ENCODE data around the gene CHAD. TPM values are rescaled to one million over a fixed set of nuclear protein-coding genes. Genes with fewer than 3 reads are reported as not detected.

Gene CHAD
- polyA plus RNA-seq, 1 donor: 5.9 TPM

- Histone ChIP-seq H3K27me3 (ENCODE audit: control insufficient read depth, insufficient read depth, low read length) (no peaks in the 10 kb centered on the region), H3K4me3 (ENCODE audit: low read length) (no peak overlapping the region), H3K9me3 (ENCODE audit: control insufficient read depth, low read depth, low read length) (no peaks in the 10 kb centered on the region), H3K36me3 (ENCODE audit: control insufficient read depth, insufficient read depth, low read length) (peaks cover 23% of the 10 kb centered on the region), H3K4me1 (ENCODE audit: control insufficient read depth, insufficient read depth, low read length) (peaks cover 21% of the 10 kb centered on the region), H3K27ac (ENCODE audit: low read length) (peak overlapping the region; percentile 71)
- no CpG with 5 or more reads among the region's 3 CpGs for WGBS (ENCODE audit: insufficient coverage, low lambda C conversion rate)
- DNase-seq: peak in 1 of 2 donors; percentile 46
Measured at GRCh38 chr17:50458270-50458669, 10.4 kb downstream of the CHAD start.

- peaks cover 26% of the 10 kb centered on the region for H3K4me1 ChIP-seq (ENCODE audit: control insufficient read depth, insufficient read depth, low read length)
Measured at GRCh38 chr17:50457621-50458020, 11.1 kb downstream of the CHAD start.

DNA sequence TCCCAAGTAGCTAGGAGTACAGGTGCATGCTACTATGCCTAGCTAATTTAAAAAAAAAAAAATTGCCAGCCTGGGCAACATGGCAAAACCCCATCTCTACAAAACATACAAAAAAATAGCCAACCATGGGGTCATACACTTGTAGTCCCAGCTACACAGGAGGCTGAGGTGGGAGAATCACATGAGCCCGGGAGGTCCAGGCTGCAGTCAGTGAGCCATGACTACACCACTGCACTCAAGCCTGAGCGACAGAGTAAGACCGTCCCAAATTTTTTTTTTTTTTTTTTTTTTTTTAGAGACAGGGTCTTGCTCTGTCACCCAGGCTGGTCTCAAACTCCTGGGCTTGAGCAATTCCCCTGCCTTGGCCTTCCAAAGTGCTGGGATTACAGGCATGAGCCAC is 14.8 kb downstream of the CHAD start:
- whole genome bisulfite sequencing (ENCODE audit: insufficient coverage, low lambda C conversion rate): no CpG with 5 or more reads among the region's 3 CpGs
- peaks cover 3% of the 10 kb centered on the region for H3K36me3 ChIP-seq (ENCODE audit: control insufficient read depth, insufficient read depth, low read length)
- no peak overlapping the region for H3K27ac ChIP-seq (ENCODE audit: low read length)
- no peak for DNase-seq
- no peaks in the 10 kb centered on the region for H3K9me3 ChIP-seq (ENCODE audit: control insufficient read depth, low read depth, low read length)
- H3K27me3 ChIP-seq (ENCODE audit: control insufficient read depth, insufficient read depth, low read length): no peaks in the 10 kb centered on the region
- no peak overlapping the region for H3K4me3 ChIP-seq (ENCODE audit: low read length)
- H3K4me1 ChIP-seq (ENCODE audit: control insufficient read depth, insufficient read depth, low read length): peaks cover 27% of the 10 kb centered on the region

More at GRCh38 chr17:50457621-50458020, 11.1 kb downstream of the CHAD start:
- H3K36me3 ChIP-seq (ENCODE audit: control insufficient read depth, insufficient read depth, low read length): peaks cover 17% of the 10 kb centered on the region
- WGBS (ENCODE audit: insufficient coverage, low lambda C conversion rate): no CpG with 5 or more reads among the region's 4 CpGs
- H3K27ac ChIP-seq (ENCODE audit: low read length): no peak overlapping the region
- no peak overlapping the region for H3K4me3 ChIP-seq (ENCODE audit: low read length)
- H3K27me3 ChIP-seq (ENCODE audit: control insufficient read depth, insufficient read depth, low read length): no peaks in the 10 kb centered on the region
- H3K9me3 ChIP-seq (ENCODE audit: control insufficient read depth, low read depth, low read length): no peaks in the 10 kb centered on the region
- no peak for DNase-seq

- Histone ChIP-seq H3K27ac (ENCODE audit: low read length) (no peak overlapping the region), H3K4me3 (ENCODE audit: low read length) (no peak overlapping the region), H3K9me3 (ENCODE audit: control insufficient read depth, low read depth, low read length) (no peaks in the 10 kb centered on the region), H3K4me1 (ENCODE audit: control insufficient read depth, insufficient read depth, low read length) (peaks cover 25% of the 10 kb centered on the region), H3K27me3 (ENCODE audit: control insufficient read depth, insufficient read depth, low read length) (no peaks in the 10 kb centered on the region), H3K36me3 (ENCODE audit: control insufficient read depth, insufficient read depth, low read length) (peaks cover 3% of the 10 kb centered on the region)
- no peak for DNase-seq
- WGBS (ENCODE audit: insufficient coverage, low lambda C conversion rate): 53% methylated on average over 3 of the region's 10 CpGs
Measured at GRCh38 chr17:50452630-50453300, 15.9 kb downstream of the CHAD start.

DNA sequence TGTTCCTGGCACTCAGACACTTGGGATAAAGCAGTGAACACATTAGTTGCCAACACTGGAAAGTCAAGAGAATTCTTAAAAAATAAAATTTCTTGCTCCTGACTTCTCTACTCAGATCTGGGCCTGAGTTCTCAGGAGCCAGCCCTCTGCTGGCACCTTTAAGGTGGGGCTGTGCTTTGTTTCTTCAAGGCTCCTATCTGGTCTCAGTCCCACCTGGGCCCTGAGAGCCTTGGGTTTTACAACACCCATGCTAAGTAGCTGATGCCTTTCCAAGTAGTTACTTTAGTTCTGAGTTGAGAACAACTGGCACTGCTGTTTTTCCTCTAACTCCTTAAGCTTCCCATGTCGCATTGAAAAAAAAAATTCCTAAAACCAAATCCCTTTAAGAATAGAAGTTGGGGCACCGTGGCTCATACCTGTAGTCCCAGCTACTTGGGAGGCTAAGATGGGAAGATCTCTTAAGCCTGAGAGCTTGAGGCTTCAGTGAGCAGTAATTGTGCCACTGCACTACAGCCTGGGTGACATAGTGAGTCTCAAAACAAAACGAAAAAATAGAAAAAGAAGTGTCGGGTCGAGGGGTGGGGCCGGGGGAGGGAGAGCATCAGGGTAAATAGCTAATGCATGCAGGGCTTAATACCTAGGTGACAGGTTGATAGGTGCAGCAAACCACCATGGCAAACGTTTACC is 16.6 kb downstream of the CHAD start:
- no peak for DNase-seq
- H3K9me3 ChIP-seq (ENCODE audit: control insufficient read depth, low read depth, low read length): no peaks in the 10 kb centered on the region
- H3K4me1 ChIP-seq (ENCODE audit: control insufficient read depth, insufficient read depth, low read length): peaks cover 26% of the 10 kb centered on the region
- no CpG with 5 or more reads among the region's 7 CpGs for WGBS (ENCODE audit: insufficient coverage, low lambda C conversion rate)
- peaks cover 3% of the 10 kb centered on the region for H3K36me3 ChIP-seq (ENCODE audit: control insufficient read depth, insufficient read depth, low read length)
- no peak overlapping the region for H3K4me3 ChIP-seq (ENCODE audit: low read length)
- no peaks in the 10 kb centered on the region for H3K27me3 ChIP-seq (ENCODE audit: control insufficient read depth, insufficient read depth, low read length)
- no peak overlapping the region for H3K27ac ChIP-seq (ENCODE audit: low read length)

GRCh38 chr17:50448643-50449042 is 20.0 kb downstream of the CHAD start:
- Histone ChIP-seq H3K27ac (ENCODE audit: low read length) (no peak overlapping the region), H3K27me3 (ENCODE audit: control insufficient read depth, insufficient read depth, low read length) (no peaks in the 10 kb centered on the region), H3K36me3 (ENCODE audit: control insufficient read depth, insufficient read depth, low read length) (no peaks in the 10 kb centered on the region), H3K4me3 (ENCODE audit: low read length) (no peak overlapping the region), H3K4me1 (ENCODE audit: control insufficient read depth, insufficient read depth, low read length) (peaks cover 31% of the 10 kb centered on the region), H3K9me3 (ENCODE audit: control insufficient read depth, low read depth, low read length) (no peaks in the 10 kb centered on the region)
- WGBS (ENCODE audit: insufficient coverage, low lambda C conversion rate): no CpG with 5 or more reads among the region's 2 CpGs
- no peak for DNase-seq

- no peak overlapping the region for H3K4me3 ChIP-seq (ENCODE audit: low read length)
- peak; percentile 73 to 87 for DNase-seq
- WGBS (ENCODE audit: insufficient coverage, low lambda C conversion rate): 82% methylated on average over 1 of the region's 7 CpGs
- no peaks in the 10 kb centered on the region for H3K36me3 ChIP-seq (ENCODE audit: control insufficient read depth, insufficient read depth, low read length)
- H3K27ac ChIP-seq (ENCODE audit: low read length): peak overlapping the region; percentile 39
- no peaks in the 10 kb centered on the region for H3K27me3 ChIP-seq (ENCODE audit: control insufficient read depth, insufficient read depth, low read length)
- no peaks in the 10 kb centered on the region for H3K9me3 ChIP-seq (ENCODE audit: control insufficient read depth, low read depth, low read length)
- peaks cover 36% of the 10 kb centered on the region for H3K4me1 ChIP-seq (ENCODE audit: control insufficient read depth, insufficient read depth, low read length)
Measured at GRCh38 chr17:50447870-50448595, 20.6 kb downstream of the CHAD start.

GRCh38 chr17:50445730-50446325 is 22.9 kb downstream of the CHAD start:
- WGBS (ENCODE audit: insufficient coverage, low lambda C conversion rate): no CpG with 5 or more reads among the region's 1 CpG
- Histone ChIP-seq H3K9me3 (ENCODE audit: control insufficient read depth, low read depth, low read length) (no peaks in the 10 kb centered on the region), H3K4me3 (ENCODE audit: low read length) (no peak overlapping the region), H3K27me3 (ENCODE audit: control insufficient read depth, insufficient read depth, low read length) (no peaks in the 10 kb centered on the region), H3K4me1 (ENCODE audit: control insufficient read depth, insufficient read depth, low read length) (peaks cover 40% of the 10 kb centered on the region), H3K36me3 (ENCODE audit: control insufficient read depth, insufficient read depth, low read length) (no peaks in the 10 kb centered on the region), H3K27ac (ENCODE audit: low read length) (no peak overlapping the region)
- no peak for DNase-seq

- Histone ChIP-seq H3K36me3 (ENCODE audit: control insufficient read depth, insufficient read depth, low read length) (no peaks in the 10 kb centered on the region), H3K4me3 (ENCODE audit: low read length) (no peak overlapping the region), H3K27ac (ENCODE audit: low read length) (no peak overlapping the region), H3K9me3 (ENCODE audit: control insufficient read depth, low read depth, low read length) (no peaks in the 10 kb centered on the region), H3K4me1 (ENCODE audit: control insufficient read depth, insufficient read depth, low read length) (peaks cover 47% of the 10 kb centered on the region), H3K27me3 (ENCODE audit: control insufficient read depth, insufficient read depth, low read length) (no peaks in the 10 kb centered on the region)
- no peak for DNase-seq
- WGBS (ENCODE audit: insufficient coverage, low lambda C conversion rate): 100% methylated on average over 1 of the region's 6 CpGs
Measured at GRCh38 chr17:50444841-50445715, 23.6 kb downstream of the CHAD start.
